HG02870 (cell line): ENCODE measurements around the gene ENTHD1.
"Not testable (repeated sequence)": the region's sequence is repeated elsewhere in the genome, so short reads cannot be mapped to it uniquely, and the experiment has no call there.

ENCODE experiments used
- ATAC-seq: cut with Tn5 transposase; IDR thresholded peaks from one replicate; pipeline ENCODE4 v1.9.1; 2021; ENCODE audit warnings: mild to moderate bottlenecking, moderate library complexity; ENCODE audit not compliant: unreplicated experiment

The ENTHD1 gene

DNA sequence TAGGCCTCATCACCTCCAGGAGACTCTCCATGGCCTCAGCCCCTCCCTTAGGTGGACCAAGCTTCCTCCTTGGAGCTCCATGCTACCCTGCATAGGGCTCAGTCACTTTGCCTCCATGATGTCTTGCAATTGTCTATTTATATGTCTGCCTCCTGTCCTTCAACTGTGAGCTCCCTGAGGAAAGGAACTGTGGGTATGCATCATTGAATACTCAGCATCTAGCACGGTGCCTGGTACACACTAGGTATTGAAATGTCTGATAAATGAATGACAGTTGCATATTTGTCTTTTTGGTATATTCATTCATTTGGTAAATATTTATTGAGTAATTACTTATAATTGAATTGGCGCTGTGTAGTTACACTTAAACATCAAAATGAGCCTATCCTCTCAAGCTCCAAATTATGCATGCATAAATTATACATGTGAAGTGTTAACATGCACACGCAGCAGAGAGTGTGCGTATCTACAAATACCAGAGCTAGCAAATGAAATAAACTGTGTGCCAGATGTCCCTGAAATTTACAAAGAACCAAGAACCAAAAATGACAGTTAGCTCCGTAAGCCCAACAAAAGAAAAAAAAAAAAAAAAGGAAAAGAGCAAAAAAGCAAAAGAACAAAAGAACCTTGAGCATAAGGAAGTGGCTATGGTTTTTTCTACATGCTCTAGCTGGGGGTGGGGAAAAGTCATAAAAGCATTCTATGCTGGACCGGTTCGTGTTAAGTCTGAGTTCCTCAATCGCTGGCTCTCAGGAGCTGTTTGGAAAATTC, 32.5 kb upstream of the ENTHD1 start:
- ATAC-seq, result no peak

DNA sequence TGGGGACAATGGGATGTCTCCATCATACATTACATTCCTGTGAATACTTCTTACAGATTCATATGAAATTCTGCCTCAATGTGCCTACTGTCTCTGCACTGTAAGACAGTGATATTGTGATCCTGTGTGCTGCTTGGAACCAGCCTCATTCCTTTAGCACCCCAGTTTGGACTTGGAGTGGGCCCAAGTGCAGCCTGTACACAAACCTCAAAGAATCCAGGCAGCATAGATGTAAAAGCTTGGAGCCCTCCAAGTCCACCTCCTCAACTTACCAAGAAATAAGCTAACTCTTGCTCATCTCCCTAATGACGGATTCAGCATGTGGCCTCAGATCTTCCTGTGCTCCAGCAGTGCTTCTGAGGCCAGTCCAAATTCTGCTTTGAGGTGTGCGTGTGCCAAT, 31.7 kb upstream of the ENTHD1 start:
- no peak for ATAC-seq

DNA sequence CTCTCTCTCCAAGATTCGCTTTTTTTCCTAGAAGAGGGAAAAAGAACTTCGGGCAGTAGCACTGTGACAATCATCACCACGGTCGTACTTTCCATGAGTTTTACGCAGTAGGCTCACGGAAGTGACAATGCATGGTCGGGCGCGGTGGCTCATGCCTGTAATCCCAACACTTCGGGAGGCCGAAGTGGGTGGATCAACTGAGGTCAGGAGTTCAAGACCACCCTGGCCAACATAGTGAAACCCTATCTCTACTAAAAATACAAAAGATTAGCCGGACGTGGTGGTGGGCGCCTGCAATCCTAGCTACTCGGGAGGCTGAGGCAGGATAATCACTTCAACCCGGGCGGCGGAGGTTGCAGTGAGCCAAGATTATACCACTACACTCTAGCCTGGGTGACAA, 30.7 kb upstream of the ENTHD1 start:
- ATAC-seq, result no peak

DNA sequence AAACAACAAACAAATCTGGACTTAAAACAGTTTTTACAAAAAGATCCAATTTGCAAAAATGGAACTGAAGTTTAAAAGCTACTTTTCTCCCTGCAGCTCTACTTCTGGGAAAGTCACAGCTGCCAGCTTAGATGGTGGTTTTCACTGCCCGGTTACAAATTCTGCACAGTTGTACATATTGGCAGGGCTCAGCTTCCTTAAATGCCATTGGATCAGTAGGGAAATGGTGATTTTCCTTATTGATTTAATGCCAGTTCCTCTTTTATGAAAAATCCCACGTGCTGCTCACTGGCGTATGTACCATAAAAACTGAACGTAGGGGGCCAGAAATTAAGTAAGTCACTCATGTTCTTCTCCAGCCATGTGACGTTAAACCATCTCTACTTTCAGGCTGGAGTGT, 30.1 kb upstream of the ENTHD1 start:
- no peak for ATAC-seq

DNA sequence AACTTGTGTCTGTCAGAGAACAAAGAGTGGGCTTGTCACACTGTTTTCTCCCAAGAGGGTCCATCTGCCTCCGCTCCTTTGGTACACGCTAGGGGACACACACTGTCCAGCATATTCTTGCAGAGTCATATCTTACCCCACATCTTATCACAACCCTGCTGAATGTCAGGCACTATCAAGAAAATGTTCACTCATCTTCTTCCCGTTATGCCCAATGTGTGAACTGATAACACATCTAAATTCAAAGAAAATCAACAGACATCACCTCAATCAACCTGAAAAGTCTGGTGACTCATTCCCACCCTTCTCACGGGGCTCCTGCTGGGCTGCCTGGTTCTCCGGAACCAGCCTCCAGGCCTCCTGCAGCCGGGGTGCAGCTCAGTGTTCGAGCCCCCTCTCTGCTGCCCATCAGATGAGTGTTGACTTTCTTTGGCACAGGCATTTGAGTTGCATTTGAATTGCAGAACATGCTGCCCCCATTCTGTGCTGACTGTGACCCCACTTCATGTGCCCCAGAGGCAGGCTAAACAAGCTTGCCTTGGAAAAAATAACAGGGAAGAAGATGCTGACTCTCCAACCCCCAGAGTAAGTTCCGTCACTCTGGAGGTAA, 26.7 kb upstream of the ENTHD1 start:
- no peak for ATAC-seq

DNA sequence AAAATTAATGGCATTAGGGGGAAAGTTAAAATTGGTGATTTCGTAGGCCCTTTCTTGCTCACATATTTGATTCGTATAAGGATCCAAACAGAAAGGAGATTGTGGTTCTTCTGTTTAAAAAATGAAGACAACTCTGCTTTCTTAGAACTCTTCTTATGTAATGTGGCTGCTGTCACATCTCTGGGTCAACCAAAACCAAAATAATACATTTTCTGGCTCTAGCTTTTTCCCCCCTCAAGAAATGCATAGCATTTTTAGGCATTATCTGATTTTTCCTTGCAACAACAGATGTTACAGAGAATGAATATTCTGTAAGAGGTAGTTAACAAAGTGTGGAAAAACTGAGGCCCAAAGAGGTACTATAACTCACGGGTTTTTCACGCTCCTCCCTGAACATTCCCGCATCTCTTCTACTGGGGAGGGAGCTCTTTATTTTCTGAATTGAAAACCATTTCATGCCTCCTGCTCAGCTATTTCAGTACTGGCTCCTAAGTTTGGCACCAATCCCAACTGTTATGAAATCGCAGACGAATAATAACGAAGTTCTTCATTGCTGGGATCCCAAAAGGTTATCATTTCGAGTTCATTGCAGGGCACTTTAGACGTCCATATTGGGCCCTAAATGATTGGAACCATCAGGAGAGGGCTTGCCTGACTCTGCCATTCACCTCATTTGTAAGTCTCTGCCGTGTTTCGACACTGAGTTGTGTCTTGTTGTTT, 24.4 kb upstream of the ENTHD1 start:
- no peak for ATAC-seq

DNA sequence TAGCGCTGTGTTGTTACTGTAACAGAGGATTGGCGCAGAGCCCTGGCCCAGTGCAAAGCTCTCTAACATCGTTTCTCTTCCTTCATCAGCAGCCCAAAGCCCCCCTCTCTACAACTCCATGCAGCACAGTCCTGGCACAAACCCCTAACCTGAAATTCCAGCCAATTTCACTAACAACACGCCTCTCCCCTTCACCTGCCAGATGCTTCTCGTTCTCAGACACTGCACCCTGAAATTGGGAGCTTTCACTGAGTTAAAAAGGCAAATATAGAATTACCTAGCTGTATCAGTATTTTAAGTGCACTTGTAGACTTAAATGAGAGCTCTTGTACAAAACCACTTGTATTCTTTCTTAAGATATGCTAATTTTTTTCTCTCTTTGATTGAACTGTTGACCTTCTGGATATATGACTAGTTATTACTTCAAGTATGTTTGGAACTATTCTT, 23.7 kb upstream of the ENTHD1 start:
- ATAC-seq, result no peak

DNA sequence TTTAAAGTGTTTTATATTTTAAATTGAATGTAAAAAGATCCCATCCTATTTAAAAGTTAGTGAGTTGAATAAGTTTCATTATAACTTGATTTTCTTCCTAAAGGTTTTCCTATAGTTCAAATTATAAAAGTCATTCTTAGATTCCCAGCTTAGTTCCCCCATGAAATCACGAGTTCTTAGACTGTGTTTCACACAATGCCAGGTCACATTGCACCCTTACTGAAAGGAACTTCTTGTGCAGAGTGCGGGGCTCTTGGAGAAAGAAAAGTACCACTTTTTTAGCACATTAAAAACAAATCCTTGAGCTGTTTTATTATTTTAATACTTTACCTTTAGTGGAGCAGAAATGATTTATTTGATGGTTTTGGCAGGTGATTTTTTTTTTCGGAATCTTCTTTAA, 22.9 kb upstream of the ENTHD1 start:
- ATAC-seq, result no peak

DNA sequence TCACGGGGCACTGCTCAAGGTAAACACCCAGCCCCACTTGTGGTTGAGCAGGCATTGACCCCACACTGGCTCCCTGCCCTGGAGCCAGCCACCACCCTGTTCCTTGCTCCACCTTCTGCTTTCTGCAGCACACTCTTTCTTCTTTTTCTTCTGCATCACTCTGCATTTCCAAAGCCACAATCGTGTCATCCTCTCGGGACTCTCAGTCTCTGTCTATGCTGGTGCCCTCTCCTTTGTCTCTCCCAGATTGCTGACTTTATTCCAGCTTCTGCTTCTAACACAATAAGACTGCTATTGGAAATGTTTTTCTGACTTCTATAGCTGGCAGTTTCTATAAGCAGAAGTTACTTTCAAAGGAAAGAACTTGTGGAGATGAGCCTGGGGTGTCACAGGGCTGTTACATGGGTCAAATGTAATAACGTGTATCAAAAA, 21.8 kb upstream of the ENTHD1 start:
- no peak for ATAC-seq

DNA sequence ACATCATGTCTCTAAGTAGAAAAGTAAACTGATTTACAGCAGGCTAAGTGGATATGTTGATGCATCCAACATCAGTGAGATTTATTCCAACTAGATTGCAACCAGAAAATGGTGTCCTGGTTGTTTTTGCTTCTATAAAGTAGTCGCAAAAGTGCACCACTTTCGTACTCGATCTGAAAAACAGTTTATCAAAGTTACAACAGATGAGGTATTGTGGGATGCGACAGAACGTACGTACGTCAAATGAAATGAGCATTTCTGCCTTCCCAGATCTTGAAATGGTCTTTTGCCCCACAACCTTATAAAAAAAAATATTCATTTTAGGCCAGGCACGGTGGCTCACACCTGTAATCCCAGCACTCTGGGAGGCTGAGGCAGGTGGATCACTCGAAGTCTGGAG, 21.0 kb upstream of the ENTHD1 start:
- ATAC-seq, result no peak

DNA sequence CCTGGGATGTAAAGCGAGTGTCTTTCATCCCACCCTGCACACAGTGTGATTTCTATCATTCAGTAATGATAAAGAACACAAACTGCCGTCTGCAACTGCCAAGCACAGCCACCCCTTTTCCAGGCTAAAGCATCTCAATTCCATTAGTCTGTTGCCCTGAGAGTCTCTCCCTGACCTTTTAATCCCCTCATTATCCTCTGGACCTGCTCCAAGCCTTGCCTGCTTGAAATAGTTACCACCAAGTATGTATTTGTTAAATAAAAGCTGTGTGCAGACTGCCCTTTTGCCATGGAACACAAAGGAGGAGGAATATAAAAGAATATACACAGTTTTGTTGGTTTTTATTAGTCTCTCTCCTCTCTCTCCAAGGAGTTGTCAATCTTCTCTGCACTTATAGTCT, 20.3 kb upstream of the ENTHD1 start:
- ATAC-seq, result no peak

DNA sequence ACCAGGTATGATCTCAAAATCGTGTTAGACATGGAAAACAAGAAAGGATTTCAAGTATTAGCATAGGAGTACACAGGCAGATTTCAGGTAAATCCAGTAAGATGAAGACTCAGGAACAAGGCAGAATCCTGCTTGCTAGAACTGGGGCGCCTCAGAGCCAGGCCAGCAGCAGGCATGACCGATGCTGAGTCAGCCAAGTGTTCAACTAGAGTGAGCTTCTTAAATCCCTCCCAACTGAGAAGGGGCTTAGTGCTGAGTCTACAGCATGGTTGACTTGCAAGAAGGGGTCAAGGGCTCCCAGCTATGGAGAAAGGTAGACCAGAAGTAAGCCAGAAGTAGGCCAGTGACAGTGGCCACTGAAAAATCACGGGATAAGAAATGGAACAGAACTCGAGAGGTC, 19.8 kb upstream of the ENTHD1 start:
- ATAC-seq, result no peak

DNA sequence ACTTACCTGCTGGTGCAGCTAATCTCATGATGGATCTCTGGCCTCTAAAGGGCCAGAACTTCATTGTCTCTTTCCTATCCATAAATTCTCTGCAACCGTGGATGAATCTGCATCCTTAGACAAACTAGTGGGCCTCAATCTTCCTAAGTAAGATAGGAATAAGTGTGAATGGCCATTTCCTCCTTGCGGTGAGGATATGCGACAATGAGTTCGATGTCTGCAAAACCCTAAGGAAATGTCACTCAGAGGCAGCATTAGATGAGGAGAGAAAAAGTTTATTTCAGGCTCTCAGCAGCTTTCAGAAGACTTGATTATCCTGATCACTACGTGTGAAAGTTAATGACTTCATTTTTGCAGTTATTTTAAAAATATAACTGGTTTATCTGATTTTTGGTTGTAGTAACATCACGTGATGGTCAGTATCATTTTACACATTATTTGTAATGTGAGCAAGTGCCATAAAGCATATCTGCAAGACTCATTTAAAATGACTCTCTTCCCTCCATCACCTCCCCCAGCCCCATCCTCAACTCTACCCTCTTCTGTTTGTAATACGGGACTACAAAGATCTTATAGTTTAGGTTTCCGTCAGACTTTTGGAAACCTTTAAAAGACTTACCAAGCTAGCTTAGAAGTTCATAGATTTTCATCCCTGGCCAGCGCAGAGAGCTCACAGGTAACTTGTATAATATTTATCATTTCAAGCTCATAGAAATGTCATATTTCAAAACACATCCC, 17.5 kb upstream of the ENTHD1 start:
- no peak for ATAC-seq

DNA sequence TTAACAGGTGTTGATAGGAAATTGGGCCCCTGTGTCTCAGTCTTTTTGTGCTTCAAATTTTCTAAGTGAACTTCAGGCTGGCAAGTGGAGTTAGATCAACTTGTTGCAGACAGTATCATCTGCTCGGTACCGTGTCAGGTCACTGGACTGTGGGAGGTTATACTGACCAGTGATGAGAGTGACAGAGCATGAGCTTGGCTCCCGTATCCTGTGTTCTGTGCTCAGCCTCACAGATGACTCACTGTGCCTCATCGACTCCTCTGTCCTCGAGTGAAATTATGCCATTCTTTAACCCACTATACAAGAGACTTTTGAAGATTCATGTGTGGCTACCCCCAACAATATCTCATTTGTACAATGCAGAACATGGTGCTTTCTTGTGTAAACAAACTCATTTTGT, 15.2 kb upstream of the ENTHD1 start:
- ATAC-seq, result no peak

DNA sequence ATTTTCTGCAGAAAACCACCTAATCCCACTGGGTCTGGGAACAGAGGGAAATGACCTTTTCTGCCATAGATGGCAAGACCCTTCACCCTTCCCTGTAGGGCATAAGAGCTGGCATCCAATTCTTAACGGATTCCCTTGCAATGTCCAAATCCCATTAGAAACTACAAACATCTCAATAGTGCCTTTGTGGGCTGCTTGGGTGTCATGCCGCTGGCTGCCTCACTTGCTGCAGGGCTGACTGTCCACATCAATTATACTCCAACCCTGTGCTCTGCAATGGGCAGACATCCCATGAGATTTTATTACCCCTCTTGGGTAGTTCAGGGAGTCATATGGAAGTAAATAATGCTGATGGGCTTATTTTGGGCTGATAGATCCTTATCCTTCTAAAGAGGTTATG, 14.6 kb upstream of the ENTHD1 start:
- no peak for ATAC-seq

DNA sequence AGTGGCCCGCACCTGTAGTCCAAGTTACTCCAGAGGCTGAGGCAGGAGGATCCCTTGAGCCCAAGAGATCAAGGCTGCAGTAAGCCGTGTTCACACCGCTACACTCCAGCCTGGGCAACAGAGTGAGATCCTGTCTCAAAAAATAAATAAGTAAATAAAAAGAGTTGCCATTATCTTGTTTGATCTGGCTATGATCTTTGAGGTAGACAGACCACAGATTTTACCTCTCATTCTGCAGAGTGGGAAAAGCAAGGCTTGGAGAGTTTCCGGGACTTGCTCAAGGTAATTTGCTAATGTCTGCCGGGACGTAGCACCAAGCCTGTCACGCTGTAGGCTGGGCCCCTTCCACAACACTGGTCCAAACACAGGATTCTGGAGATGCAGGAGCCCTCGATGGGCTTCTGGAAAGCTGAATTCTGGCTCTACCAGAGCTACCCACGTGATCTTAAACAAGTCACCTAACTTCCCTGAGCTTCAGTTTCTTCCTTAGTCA, 14.1 kb upstream of the ENTHD1 start:
- no peak for ATAC-seq

DNA sequence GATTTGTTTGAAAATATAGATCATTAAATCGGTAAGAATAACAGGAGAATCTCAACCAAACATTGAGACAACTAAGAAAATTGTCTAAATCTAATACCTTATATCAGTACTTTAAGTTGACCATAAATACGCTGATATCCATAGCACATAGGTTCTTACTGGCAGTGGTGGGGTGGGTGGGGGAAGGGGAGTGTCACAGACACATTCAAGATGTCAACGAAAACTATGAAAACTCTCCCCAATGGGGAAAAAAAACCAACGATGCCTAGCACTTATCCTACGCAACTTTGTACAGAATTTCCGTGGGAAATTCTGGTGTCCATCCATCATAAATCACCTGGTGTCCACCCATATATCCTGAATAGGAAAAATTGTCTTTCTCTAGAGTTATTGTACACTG, 13.5 kb upstream of the ENTHD1 start:
- no peak for ATAC-seq

DNA sequence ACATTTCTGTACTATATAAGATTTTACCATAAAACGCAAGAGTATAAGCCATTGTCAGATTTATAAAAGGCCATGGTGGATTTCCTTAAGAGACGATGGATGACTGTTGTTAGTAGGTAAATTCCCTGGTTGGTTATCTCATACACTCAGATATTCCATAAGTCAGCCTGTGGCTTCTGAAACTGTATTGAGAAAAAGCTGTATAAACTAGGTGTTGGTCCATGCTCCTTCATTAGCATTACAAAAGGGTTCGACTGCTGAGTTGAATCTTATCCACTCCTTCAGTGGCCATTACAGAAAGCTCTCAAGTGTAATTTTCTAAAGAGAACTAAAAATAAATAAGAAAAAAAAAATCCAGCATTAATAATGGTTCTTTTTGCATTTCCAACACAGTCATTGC, 12.6 kb upstream of the ENTHD1 start:
- ATAC-seq, result no peak

DNA sequence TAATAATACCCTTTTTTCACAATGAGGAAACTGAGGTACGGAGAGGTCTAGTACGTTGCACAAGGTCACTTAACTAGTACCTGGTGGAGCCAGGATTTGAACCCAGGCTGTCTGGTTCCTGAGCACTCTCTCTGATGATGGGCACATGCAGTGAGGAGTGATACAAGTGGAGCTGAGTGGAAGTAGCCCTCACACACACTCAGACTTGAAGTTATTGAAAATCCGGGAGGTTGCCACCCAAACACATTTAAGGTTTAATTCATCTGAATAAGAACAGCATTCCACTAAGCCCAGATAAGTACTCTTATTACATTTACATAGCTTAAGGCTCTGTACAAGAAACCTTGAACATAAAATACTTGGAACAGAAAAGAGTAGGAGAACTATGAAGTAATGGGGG, 12.1 kb upstream of the ENTHD1 start:
- ATAC-seq, result no peak

DNA sequence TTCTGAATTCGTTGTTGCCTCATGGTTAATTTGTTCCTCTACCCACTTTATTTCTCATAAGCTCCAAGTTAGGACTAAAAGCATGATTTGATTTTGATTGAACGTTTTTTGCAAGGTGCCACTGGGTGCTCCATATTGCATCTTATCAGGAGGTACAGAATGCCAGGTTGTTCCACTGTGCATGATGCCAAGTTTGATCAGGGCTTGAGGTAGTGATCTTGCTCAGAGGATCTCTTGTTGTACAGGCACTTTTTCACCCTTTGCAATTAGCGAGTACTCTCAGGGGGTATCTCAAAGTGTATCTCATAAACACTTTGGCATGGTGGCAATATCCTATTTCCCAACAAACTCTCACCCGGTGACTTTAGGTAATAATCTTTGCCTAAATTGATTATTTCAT, 11.3 kb upstream of the ENTHD1 start:
- no peak for ATAC-seq

DNA sequence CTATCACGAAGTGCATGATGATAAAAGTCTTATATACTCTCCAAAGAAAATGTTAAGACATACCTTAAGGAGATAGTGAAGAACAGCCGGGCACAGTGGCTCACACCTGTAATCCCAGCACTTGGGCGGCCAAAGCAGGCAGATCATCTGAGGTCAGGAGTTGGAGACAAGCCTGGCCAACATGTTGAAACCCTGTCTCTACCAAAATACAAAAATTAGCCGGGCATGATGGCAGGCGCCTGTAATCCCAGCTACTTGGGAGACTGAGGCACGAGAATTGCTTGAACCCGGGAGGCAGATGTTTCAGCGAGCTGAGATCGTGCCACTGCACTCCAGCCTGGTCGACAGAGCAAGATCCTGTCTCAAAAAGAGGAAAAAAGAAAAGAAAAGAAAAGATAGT, 10.5 kb upstream of the ENTHD1 start:
- not testable (repeated sequence) for ATAC-seq
